B cell (primary cell): ENCODE data around the gene PPP1R14D. TPM values are rescaled to one million over a fixed set of nuclear protein-coding genes. Genes with fewer than 3 reads are reported as not detected.

ENCODE experiments used
- ATAC-seq: fragments of 200-7000 bp; cut with Tn5 transposase; one replicate; pipeline ENCODE4 v1.10.0; 2021; ENCODE audit warnings: low read depth, mild to moderate bottlenecking, moderate number of reproducible peaks, moderate library complexity
- CTCF ChIA-PET: fragments of 350-600 bp; sonication (Branson Sonifier 250); formaldehyde crosslinking; loops from one replicate; lab custom pipeline; 2021; ENCODE audit warnings: antibody characterized with exemption, inconsistent platforms; lab: Charles Lee
- POLR2A ChIA-PET: fragments of 350-600 bp; sonication (Branson Sonifier 250); formaldehyde crosslinking; loops from one replicate; lab custom pipeline; 2021; ENCODE audit warnings: antibody characterized with exemption; lab: Charles Lee
- DNase-seq: peaks from one replicate; pipeline ENCODE4 v3.0.0; 2013
- H2AFZ ChIP-seq: 2 replicates; pipeline ENCODE4 v1.6.1; 2012; ENCODE audit warnings: mild to moderate bottlenecking, low read depth, low read length; ENCODE audit not compliant: insufficient read depth, poor library complexity, severe bottlenecking
- H3K27ac ChIP-seq, 2 donors: 1 replicate in 1 of 2; 2 replicates in 1 of 2; pipeline ENCODE4 v1.5.1; 2012 to 2013; ENCODE audit warnings: low read length in 2 of 2, mild to moderate bottlenecking in 2 of 2, moderate library complexity in 1 of 2
- H3K27me3 ChIP-seq, 4 experiments: fragments of 200-600 bp in 1 of 4; sonication (generic) in 1 of 4; replicated peaks in 1 of 4; 1 replicate in 2 of 4; 2 replicates in 2 of 4; pipeline versions ENCODE4 v1.6.1 to v1.7.0; 2013 to 2016; ENCODE audit warnings: low read length in 3 of 4, mild to moderate bottlenecking in 2 of 4, mixed read lengths in 1 of 4, moderate library complexity in 1 of 4; ENCODE audit not compliant: insufficient read depth in 4 of 4, control insufficient read depth in 3 of 4; ENCODE audit errors: control extremely low read depth in 1 of 4
- H3K36me3 ChIP-seq, 2 experiments: replicated peaks in 1 of 2; 1 replicate in 1 of 2; 2 replicates in 1 of 2; pipeline versions ENCODE4 v1.6.1 to v1.7.1; 2013; ENCODE audit warnings: low read length in 1 of 2; ENCODE audit not compliant: insufficient read depth in 2 of 2, control insufficient read depth in 1 of 2; ENCODE audit errors: control extremely low read depth in 1 of 2, extremely low read depth in 1 of 2
- H3K4me1 ChIP-seq, 2 donors: fragments of 200-600 bp in 1 of 2; sonication (generic) in 1 of 2; 1 replicate in 1 of 2; 2 replicates in 1 of 2; pipeline versions ENCODE4 v1.5.1 to v1.6.1; 2013 to 2017; ENCODE audit warnings: low read length in 2 of 2; ENCODE audit not compliant: control insufficient read depth in 2 of 2, insufficient read depth in 2 of 2
- H3K4me2 ChIP-seq: replicated peaks from 2 replicates; pipeline ENCODE3; 2012; ENCODE audit warnings: mild to moderate bottlenecking, low read depth, low read length; ENCODE audit not compliant: poor library complexity, severe bottlenecking
- H3K4me3 ChIP-seq, 5 experiments: fragments of 200-600 bp in 1 of 5; sonication (generic) in 1 of 5; 1 replicate in 3 of 5; 2 replicates in 2 of 5; pipeline versions ENCODE4 v1.5.1 to v1.7.0; 2011 to 2016; ENCODE audit warnings: low read length in 4 of 5, mild to moderate bottlenecking in 4 of 5, low read depth in 2 of 5, control low read depth in 1 of 5, moderate library complexity in 1 of 5; ENCODE audit not compliant: insufficient read depth in 1 of 5; ENCODE audit errors: control extremely low read depth in 1 of 5, extremely low read depth in 1 of 5
- H3K79me2 ChIP-seq: fragments of 200-600 bp; sonication (generic); one replicate; pipeline ENCODE4 v1.6.0; 2016; ENCODE audit warnings: low read length; ENCODE audit not compliant: control insufficient read depth, insufficient read depth
- H3K9ac ChIP-seq: fragments of 200-600 bp; sonication (generic); 2 replicates; pipeline ENCODE4 v1.6.1; 2017; ENCODE audit warnings: mild to moderate bottlenecking, low read length, moderate library complexity
- H3K9me3 ChIP-seq, 3 donors: one replicate each; pipeline versions ENCODE4 v1.6.1 to v1.7.1; 2013; ENCODE audit warnings: low read length in 2 of 3; ENCODE audit not compliant: control insufficient read depth in 2 of 3, insufficient read depth in 1 of 3; ENCODE audit errors: control extremely low read depth in 1 of 3
- H4K20me1 ChIP-seq: 2 replicates; pipeline ENCODE4 v1.6.0; 2012; ENCODE audit warnings: mild to moderate bottlenecking, low read length; ENCODE audit not compliant: insufficient read depth, control insufficient read depth, poor library complexity, severe bottlenecking
- H3K27ac Mint-ChIP-seq: one replicate; pipeline ENCODE4 v1.8.0; 2021; ENCODE audit warnings: mixed read lengths
- H3K27me3 Mint-ChIP-seq: one replicate; pipeline ENCODE4 v1.8.0; 2021; ENCODE audit warnings: mixed read lengths
- H3K4me1 Mint-ChIP-seq: one replicate; pipeline ENCODE4 v1.8.0; 2021; ENCODE audit warnings: mixed read lengths
- H3K4me3 Mint-ChIP-seq: one replicate; pipeline ENCODE4 v1.8.0; 2021; ENCODE audit warnings: mixed read lengths
- H3K9me3 Mint-ChIP-seq: one replicate; pipeline ENCODE4 v1.8.0; 2022; ENCODE audit warnings: mixed read lengths; ENCODE audit not compliant: insufficient read depth
- EZH2 ChIP-seq: IDR thresholded peaks from 2 replicates; pipeline ENCODE4 v1.6.1; 2012; ENCODE audit warnings: borderline replicate concordance, low read depth, mild to moderate bottlenecking, moderate library complexity, low read length; ENCODE audit not compliant: insufficient read depth, poor library complexity, severe bottlenecking
- WGBS: methylation state at CpG from one replicate; pipeline ENCODE4 v1.1.5; 2013; ENCODE audit warnings: missing lambda C conversion rate; ENCODE audit not compliant: insufficient coverage; 5-methylcytosine and 5-hydroxymethylcytosine counted together
- intact Hi-C: fragments of 100-400 bp; cut with micrococcal nuclease; formaldehyde crosslinking; loops from one replicate; pipeline ENCODE4 v1.10.0; 2022
- polyA plus RNA-seq: library from polyadenylated mRNA; depleted of rRNA; stranded (reverse); fragments of >200 nt; gene quantifications from 2 replicates; pipeline ENCODE4 v1.2.3, GENCODE V29; 2012
- total RNA-seq, 2 donors: library from RNA; stranded (reverse); fragments of 120-200 nt in 1 of 2; gene quantifications; 1 replicate in 1 of 2; 2 replicates in 1 of 2; pipeline versions ENCODE4 v1.2.3 to v1.2.4, GENCODE V29; 2013 to 2022
- TF ChIP-seq, protein P1 (sequence below): fragments of 200-600 bp; IDR thresholded peaks from one replicate; pipeline ENCODE4 v1.8.0; 2022; ENCODE audit warnings: antibody characterized with exemption, mild to moderate bottlenecking

PPP1R14D gene
- total and polyA plus RNA-seq, 2 donors (not counting 1 experiment from before 2014, with no cell fraction given) = 0.19 TPM; not detected in 1

DNA sequence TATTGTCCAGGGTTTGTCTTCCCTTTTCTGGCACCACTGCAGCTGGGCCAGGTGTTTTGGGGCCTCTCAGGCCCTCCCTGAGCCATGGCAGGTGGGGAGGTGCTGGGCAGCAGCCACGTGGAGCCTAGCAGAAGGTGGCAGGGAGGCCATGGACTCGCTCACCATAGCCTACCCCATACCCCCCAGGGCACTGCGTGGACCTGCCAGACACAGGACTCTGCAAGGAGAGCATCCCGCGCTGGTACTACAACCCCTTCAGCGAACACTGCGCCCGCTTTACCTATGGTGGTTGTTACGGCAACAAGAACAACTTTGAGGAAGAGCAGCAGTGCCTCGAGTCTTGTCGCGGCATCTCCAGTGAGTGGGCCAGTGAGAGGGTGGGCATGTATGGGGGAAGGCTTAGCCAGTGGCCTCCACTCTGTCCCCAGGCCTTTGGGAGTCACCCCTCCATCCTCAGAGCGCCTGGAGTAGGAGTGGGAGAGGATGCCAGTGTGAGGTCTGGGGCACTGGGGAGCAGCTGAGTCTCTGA lies 27.3 kb upstream of the PPP1R14D start:
- Histone ChIP-seq H2AFZ (no peak overlapping the region), H4K20me1 (no peaks in the 10 kb centered on the region), H3K4me1 (peaks cover 0 to 10% of the 10 kb centered on the region in 2 donors), H3K9me3 (no peaks in the 10 kb centered on the region), H3K27me3 (no peaks in the 10 kb centered on the region), H3K9ac (no peak overlapping the region), H3K27ac (no peak overlapping the region), H3K4me2 (no peak overlapping the region), H3K36me3 (no peaks in the 10 kb centered on the region), H3K79me2 (no peaks in the 10 kb centered on the region), H3K4me3 (no peak overlapping the region)
- ChIA-PET POLR2A (no interaction called here), CTCF (interaction anchor here (1.0 to 5.5 kb wide), 4 partner anchors 34 to 330 kb away, joined by 6 to 103 read pairs (median 10); no protein-coding TSS in a partner anchor)
- Mint-ChIP-seq H3K9me3 (no peaks in the 10 kb centered on the region), H3K27me3 (no peaks in the 10 kb centered on the region), H3K4me3 (no peak overlapping the region), H3K4me1 (peaks cover 12% of the 10 kb centered on the region), H3K27ac (no peak overlapping the region)
- TF ChIP-seq, protein P1, sequence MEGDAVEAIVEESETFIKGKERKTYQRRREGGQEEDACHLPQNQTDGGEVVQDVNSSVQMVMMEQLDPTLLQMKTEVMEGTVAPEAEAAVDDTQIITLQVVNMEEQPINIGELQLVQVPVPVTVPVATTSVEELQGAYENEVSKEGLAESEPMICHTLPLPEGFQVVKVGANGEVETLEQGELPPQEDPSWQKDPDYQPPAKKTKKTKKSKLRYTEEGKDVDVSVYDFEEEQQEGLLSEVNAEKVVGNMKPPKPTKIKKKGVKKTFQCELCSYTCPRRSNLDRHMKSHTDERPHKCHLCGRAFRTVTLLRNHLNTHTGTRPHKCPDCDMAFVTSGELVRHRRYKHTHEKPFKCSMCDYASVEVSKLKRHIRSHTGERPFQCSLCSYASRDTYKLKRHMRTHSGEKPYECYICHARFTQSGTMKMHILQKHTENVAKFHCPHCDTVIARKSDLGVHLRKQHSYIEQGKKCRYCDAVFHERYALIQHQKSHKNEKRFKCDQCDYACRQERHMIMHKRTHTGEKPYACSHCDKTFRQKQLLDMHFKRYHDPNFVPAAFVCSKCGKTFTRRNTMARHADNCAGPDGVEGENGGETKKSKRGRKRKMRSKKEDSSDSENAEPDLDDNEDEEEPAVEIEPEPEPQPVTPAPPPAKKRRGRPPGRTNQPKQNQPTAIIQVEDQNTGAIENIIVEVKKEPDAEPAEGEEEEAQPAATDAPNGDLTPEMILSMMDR = no peak
- no peak for TF ChIP-seq EZH2
- 96% methylated on average over 11 of the region's 13 CpGs for WGBS
- intact Hi-C loops = loop anchor here (5.0 kb wide), 1 partner anchor 167 kb away; no protein-coding TSS in a partner anchor
- DNase-seq = no peak
- ATAC-seq = no peak

DNA sequence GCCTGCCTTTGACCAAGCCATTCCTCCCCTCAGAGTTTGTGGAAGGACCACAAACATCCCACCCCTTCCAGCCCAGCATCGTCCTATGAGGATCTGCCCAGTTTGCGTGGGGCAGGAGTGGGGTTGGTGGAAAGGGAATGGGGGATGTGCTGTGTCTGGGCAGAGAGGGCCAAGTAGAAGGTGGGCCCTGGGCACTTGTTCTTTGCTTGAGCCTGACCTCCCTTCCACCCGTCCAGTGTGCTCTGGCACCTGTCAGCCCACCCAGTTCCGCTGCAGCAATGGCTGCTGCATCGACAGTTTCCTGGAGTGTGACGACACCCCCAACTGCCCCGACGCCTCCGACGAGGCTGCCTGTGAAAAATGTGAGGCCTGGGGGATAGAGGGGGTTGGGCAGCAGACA lies 25.7 kb upstream of the PPP1R14D start:
- Histone ChIP-seq H3K4me3 (no peak overlapping the region), H3K79me2 (no peaks in the 10 kb centered on the region), H2AFZ (no peak overlapping the region), H3K9ac (no peak overlapping the region), H3K9me3 (no peaks in the 10 kb centered on the region), H3K4me2 (no peak overlapping the region), H3K4me1 (peaks cover 0 to 8% of the 10 kb centered on the region in 2 donors), H3K36me3 (no peaks in the 10 kb centered on the region), H3K27me3 (no peaks in the 10 kb centered on the region), H3K27ac (no peak overlapping the region), H4K20me1 (no peaks in the 10 kb centered on the region)
- ATAC-seq = no peak
- peaks cover 7% of the 10 kb centered on the region for H3K4me1 Mint-ChIP-seq
- no peak overlapping the region for H3K4me3 Mint-ChIP-seq
- ChIA-PET POLR2A (no interaction called here), CTCF (interaction anchor here (2.1 kb wide), 2 partner anchors 38 to 72 kb away, joined by 6 to 13 read pairs; no protein-coding TSS in a partner anchor)
- DNase-seq = no peak
- TF ChIP-seq, protein P1 = no peak
- no peak for TF ChIP-seq EZH2
- no peak overlapping the region for H3K27ac Mint-ChIP-seq
- 95% methylated on average over 8 of the region's 10 CpGs for WGBS
- no peaks in the 10 kb centered on the region for H3K27me3 Mint-ChIP-seq
- intact Hi-C loops = no loop called here
- H3K9me3 Mint-ChIP-seq = no peaks in the 10 kb centered on the region
